Muscle layer of duodenum (tissue), 2 donors: Measurements from ENCODE around the gene GATAD2B.

Experiments used
- H3K27ac ChIP-seq: one replicate; pipeline ENCODE4 v1.7.0; 2013; ENCODE audit warnings: mild to moderate bottlenecking, low read length
- H3K27me3 ChIP-seq: one replicate; pipeline ENCODE4 v1.7.0; 2013; ENCODE audit warnings: low read depth, mild to moderate bottlenecking, control low read depth, low read length
- H3K36me3 ChIP-seq, 2 donors: one replicate each; pipeline ENCODE4 v1.7.0; 2013; ENCODE audit warnings: low read length in 2 of 2, control low read depth in 1 of 2, mild to moderate bottlenecking in 1 of 2; ENCODE audit not compliant: insufficient read depth in 2 of 2, control insufficient read depth in 1 of 2
- H3K4me1 ChIP-seq, 2 donors: one replicate each; pipeline ENCODE4 v1.7.0; 2013; ENCODE audit warnings: low read length in 2 of 2, mild to moderate bottlenecking in 2 of 2, control low read depth in 1 of 2, moderate library complexity in 1 of 2; ENCODE audit not compliant: insufficient read depth in 2 of 2, control insufficient read depth in 1 of 2
- H3K4me3 ChIP-seq, 2 donors: one replicate each; pipeline ENCODE4 v1.7.0; 2013; ENCODE audit warnings: low read length in 2 of 2, low read depth in 1 of 2, mild to moderate bottlenecking in 1 of 2
- H3K9me3 ChIP-seq, 2 donors: one replicate each; pipeline ENCODE4 v1.7.0; 2013; ENCODE audit warnings: low read length in 2 of 2, control low read depth in 1 of 2, mild to moderate bottlenecking in 1 of 2; ENCODE audit not compliant: control insufficient read depth in 1 of 2
- donor health status: healthy.

Gene GATAD2B

DNA sequence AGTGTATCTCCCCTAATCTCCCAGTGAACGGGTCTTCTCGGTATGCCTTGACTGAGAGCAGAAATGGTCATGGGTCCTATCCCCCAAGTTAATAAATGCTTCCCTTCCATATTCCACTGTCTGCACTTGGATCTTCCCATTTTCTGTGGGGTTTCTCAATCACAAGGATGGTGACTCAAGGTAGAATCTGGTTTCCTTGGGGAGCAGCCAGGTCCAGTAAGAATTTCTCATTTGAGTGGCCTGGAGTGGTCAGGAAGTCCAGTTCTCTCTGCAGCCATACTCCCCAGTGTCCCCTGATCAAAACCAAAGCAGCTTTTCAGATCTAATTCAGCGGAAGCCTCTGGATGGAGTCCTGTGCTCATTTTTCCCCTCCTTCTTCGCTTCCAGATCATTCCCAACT is 162.3 kb downstream of the GATAD2B start:
- Histone ChIP-seq H3K4me3 (no peak overlapping the region), H3K27me3 (no peaks in the 10 kb centered on the region), H3K4me1 (peaks cover 0 to 3% of the 10 kb centered on the region in 2 donors), H3K27ac (no peak overlapping the region), H3K36me3 (peaks cover 66 to 68% of the 10 kb centered on the region in 2 donors), H3K9me3 (no peaks in the 10 kb centered on the region)
